Ramos (cell line): ENCODE measurements around the gene FN1.

ENCODE experiments used
- in situ Hi-C: fragments of 300-500 bp; cut with MboI; formaldehyde crosslinking; loops from one replicate; pipeline ENCODE4 v1.14.3; 2022; ENCODE audit warnings: low sequenced_read_pairs; ENCODE audit not compliant: unreplicated experiment

Gene FN1

DNA sequence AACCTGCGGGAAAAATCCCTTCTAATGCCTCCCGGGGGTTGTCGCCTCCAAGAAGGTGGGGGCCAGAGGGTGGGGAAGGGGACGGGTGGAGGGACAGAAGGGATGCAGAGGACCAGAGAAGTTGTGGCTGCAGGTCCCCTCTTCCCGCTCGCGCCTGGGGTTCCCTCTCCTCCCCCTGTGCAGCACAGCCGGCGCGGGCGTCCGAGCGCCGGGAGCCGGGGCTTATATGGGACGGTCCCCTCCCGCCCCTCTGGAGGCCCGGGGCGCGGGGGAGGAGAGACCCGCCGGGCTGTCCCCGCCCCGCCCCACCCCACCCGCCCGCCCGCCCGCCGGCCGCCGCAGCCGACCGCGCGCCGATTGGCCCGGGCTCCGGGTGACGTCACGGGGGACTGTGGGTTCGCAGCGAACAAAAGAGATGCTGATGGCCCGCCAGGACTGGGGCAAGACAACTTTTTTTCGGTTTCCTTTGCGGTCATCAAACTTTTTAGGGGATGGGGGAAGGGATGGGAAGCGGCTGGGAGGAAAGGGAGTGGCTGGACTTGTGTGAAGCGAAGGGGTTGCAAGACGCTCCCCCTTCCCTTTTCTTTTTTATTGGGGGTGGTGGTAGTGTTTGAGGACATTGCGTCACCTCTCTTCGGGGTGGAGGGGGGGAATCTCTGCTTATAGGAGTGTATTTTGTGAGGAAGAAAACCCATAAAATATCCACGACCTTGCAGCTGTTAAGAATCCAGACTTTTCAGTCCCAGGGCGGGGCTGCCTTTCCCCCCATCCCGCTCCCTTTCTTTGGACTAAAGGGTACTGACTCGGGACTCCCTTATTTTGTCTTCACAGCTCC lies at the start of gene FN1:
FN1 (minus strand) TSS at position 199 of the 835 bp plus-strand sequence. CDS start 266 bp downstream, outside the sequence.
- in situ Hi-C loops: no loop called here

- in situ Hi-C loops: no loop called here
Observed at GRCh38 chr2:215485032-215485431, 49.2 kb upstream of the FN1 start.

- in situ Hi-C loops: no loop called here
Observed at GRCh38 chr2:215484570-215484969, 48.7 kb upstream of the FN1 start.

DNA sequence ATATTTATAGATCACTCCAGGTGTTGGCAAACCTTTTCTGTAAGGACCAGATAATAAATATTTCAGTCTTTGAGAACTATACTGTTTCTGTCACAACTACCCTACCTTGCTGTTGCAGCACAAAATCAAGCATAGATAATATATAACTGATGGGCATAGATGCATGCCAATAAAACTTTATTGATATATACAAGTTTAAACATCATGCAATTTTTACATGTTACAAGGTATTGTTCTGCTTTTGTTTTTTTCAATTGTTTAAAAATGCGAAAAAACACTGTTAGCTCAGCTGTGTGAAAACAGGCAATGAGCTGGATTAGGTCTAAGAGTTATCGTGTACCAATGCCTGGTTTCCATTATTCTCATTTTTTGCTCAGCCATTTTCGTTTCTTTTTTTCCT lies 47.6 kb upstream of the FN1 start:
- in situ Hi-C loops: no loop called here

DNA sequence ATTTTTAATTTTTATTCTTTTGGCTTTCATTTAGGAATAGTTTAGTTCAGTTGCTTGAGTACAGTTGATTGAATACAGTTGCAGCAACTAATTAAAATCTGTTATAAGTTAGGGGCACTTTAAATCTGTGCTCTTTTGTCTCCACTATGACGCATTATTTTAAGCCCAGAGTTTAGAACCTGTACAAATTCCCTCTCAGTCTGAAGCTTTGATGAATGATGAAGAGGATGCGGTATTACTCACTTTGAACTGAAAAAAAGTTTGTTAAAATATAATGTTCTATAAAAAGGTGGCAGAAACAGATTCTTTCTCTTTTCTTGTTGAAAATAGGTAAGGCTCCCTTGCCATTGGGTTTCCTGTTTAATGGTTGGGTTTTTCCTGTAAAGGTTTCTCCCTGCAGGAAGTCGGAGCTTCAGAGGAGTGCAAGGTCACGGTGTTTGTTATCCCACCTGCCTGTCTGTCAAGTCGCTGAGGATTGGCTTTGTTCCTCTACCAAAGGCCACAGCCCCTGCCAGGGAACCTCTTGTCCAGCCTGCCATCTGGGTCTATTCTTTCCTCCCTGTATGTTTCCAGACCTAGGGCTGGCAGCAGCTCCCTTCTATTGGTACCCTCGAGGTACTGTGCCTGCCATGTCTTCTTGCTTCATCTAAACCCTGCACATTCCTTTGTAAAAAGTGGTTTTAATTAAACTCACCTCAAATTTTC lies 43.8 kb upstream of the FN1 start:
- in situ Hi-C loops: no loop called here

- in situ Hi-C loops: no loop called here
Observed at GRCh38 chr2:215479121-215479520, 43.3 kb upstream of the FN1 start.

- in situ Hi-C loops: no loop called here
Observed at GRCh38 chr2:215476424-215476823, 40.6 kb upstream of the FN1 start.

- in situ Hi-C loops: no loop called here
Observed at GRCh38 chr2:215466097-215466909, 30.4 kb upstream of the FN1 start.

- in situ Hi-C loops: no loop called here
Observed at GRCh38 chr2:215465256-215465655, 29.4 kb upstream of the FN1 start.

DNA sequence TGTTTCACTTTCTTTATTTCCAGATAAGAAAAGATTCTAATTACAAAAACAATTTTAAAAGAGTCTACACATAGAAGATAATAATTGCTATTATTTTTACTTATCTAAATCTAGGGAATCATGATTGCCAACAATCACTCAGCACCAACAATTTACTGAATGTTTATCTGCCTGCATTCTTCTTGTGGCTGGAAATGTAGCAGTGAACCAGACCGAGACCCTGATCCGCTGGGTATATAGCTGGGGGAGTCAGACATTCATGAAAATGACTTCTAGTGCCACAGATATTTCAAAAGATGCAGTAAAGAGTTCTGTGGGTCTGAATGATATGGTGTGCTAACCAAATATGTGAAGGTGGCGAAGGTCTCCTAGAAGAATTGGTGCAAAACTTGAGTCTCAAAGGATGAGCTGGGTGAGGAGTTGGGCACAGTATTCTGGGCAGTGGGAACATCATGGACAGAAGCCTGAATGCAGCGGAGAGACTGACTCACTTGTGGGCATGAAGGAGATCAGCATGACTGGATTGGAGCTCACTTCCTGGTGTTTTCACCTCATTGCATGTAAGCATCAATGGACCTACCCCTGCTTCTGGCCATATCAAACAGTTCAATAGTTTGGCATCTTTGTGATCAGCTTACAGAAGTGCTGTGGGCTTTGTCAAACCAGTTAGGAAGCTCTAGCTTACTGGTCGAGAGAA lies 26.1 kb upstream of the FN1 start:
- in situ Hi-C loops: no loop called here

DNA sequence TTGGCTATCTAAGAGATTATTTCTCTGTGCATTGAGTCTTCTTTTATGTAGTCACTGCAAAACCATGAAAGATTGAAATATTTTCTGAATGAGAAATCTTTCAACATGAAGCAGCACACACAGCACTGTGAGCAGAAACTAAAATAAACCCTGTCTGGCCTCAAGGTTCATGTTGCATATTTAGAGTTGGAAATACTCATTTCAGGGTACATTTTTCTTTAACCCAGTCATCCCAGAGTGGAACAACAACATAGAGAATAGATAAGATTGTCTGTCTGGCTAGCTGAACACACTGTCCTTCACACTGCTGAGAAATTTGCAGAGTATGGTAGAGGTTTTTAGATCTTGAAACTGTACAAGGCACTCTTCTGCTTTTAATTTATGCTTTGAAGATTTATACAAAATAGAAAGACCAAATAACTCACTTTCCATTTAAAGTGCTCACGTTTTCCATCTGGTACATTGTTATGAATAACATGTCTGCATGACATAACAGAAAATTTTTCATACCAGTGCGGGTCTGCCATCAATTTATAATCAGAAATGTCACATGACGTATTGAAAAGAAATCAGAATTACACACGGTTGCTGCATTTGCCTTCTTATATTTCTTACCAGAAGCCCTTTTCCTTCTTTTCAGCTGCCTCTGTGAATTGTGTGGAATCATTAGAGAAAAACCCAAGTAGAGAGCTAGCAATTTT lies 25.0 kb upstream of the FN1 start:
- in situ Hi-C loops: no loop called here

GRCh38 chr2:215455958-215456357 lies 20.1 kb upstream of the FN1 start:
- in situ Hi-C loops: loop anchor here (10.0 kb wide), 1 partner anchor 479 kb away; no protein-coding TSS in a partner anchor

GRCh38 chr2:215454519-215455246 lies 18.8 kb upstream of the FN1 start:
- in situ Hi-C loops: loop anchor here (10.0 kb wide), 1 partner anchor 480 kb away; no protein-coding TSS in a partner anchor

DNA sequence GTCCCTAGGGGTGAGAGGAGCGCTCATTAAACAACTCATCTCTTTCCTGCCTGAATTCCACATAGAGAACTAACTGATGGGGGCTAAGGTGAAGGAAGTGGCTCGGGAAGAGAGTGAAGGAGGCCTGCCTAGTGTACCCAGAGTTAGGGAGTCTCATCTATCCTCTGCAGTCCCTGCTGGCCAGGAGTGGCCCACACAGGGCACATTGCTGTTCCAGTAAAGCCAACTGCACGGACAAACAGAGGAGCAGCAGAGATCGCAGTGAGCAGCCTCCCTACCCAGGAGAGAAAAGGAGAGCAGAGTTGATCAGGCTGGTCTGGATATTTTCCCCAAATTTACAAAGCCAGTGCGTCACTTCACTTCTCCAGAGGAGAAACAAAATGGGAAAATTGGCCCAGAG lies 16.9 kb upstream of the FN1 start:
- in situ Hi-C loops: loop anchor here (10.0 kb wide), 1 partner anchor 482 kb away; no protein-coding TSS in a partner anchor

- in situ Hi-C loops: loop anchor here (10.0 kb wide), 1 partner anchor 484 kb away; no protein-coding TSS in a partner anchor
Observed at GRCh38 chr2:215451012-215451756, 15.3 kb upstream of the FN1 start.

- in situ Hi-C loops: loop anchor here (10.0 kb wide), 1 partner anchor 484 kb away; no protein-coding TSS in a partner anchor
Observed at GRCh38 chr2:215450188-215451011, 14.5 kb upstream of the FN1 start.

- in situ Hi-C loops: no loop called here
Observed at GRCh38 chr2:215447673-215448081, 11.8 kb upstream of the FN1 start.
